IPS DF 19.7 (cell line): ENCODE data around the gene IFNA16.
"Not testable (repeated sequence)": the region's sequence is repeated elsewhere in the genome, so short reads cannot be mapped to it uniquely, and the experiment has no call there.

Experiments
- DNase-seq: peaks from one replicate; pipeline ENCODE4 v3.0.0-alpha.2; 2013; ENCODE audit warnings: low read depth, low spot score

Gene IFNA16

GRCh38 chr9:21217211-21217610 is at the start of gene IFNA16:
Gene IFNA16, minus strand, starts transcription at chr9:21217311. Its CDS starts 6 bp downstream, at chr9:21217305.
- DNase-seq, result not testable (repeated sequence)

GRCh38 chr9:21265421-21266189 is 48.5 kb upstream of the IFNA16 start:
- DNase-seq, result no peak

GRCh38 chr9:21255538-21256212 is 38.6 kb upstream of the IFNA16 start:
- DNase-seq, result no peak

DNA sequence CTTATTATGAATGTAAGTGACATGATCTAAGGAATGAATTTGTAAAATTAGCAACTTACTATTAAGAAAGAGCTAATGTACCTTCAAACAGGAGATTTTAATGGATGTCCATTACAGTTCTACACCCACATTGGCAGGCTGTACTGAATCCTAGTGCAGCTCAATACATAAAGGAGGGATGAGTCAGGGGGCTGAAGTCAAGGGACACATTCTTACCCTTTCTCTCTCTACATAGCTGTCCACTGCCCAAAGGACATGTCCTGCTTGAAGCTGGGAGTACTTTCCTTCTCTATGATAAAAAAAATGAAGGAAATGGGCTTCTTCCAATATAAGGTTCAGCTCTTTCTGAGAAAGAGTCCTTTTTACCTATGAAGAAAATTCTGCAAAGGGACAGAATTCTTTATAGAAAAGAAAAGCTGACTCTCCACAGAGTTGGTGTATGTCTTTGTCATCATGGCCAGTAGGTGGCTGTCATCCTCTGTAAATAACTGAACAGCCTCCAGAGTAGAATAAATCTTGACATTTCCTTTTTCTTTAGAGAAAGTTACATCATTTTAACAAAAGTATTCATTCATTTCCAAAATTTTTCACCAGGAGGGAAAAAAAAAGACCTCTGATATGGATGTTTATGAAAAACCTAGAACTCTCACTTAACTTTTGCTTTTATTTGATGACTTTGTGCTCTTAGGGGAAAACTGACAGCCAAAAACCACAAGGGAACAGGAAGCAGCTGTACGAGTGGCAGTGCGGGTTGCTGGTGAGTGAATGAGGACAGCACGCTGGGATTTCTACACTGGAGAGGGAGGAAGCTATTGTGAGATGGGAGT is 35.8 kb upstream of the IFNA16 start:
- no peak for DNase-seq

DNA sequence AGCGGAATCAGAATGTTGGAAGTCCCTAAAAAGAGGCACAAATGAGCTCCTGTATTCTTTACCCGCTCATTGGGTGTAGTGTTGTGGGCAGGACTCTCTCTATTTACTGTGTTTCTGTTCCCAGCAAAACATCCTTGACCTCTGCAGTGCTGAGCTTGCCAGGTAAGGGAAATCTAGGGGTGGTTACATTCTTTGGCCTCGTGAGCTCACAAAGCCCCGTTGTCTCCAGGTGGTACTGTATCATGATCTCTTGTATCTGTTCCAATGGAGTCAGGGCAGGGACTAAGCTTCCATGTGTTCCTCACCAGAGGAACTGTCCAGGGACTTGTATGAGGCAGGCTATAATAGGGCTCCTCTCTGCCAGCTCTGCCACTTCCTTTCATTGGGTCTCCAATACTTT is 34.5 kb upstream of the IFNA16 start:
- DNase-seq, result no peak

GRCh38 chr9:21251190-21251589 is 34.1 kb upstream of the IFNA16 start:
- no peak for DNase-seq

GRCh38 chr9:21244836-21245235 is 27.7 kb upstream of the IFNA16 start:
- no peak for DNase-seq

GRCh38 chr9:21239911-21240310 is 22.8 kb upstream of the IFNA16 start, which contains the start of gene IFNA14:
Gene IFNA14, minus strand, starts transcription at chr9:21240005. Its CDS starts 70 bp downstream, at chr9:21239935.
- no peak for DNase-seq

- DNase-seq, result not testable (repeated sequence)
Measured at GRCh38 chr9:21236360-21236714, 19.2 kb upstream of the IFNA16 start.

GRCh38 chr9:21235468-21236359 is 18.6 kb upstream of the IFNA16 start:
- not testable (repeated sequence) for DNase-seq

GRCh38 chr9:21234153-21234687 is 17.1 kb upstream of the IFNA16 start:
- no peak for DNase-seq

GRCh38 chr9:21233258-21233657 is 16.1 kb upstream of the IFNA16 start:
- DNase-seq, result no peak

DNA sequence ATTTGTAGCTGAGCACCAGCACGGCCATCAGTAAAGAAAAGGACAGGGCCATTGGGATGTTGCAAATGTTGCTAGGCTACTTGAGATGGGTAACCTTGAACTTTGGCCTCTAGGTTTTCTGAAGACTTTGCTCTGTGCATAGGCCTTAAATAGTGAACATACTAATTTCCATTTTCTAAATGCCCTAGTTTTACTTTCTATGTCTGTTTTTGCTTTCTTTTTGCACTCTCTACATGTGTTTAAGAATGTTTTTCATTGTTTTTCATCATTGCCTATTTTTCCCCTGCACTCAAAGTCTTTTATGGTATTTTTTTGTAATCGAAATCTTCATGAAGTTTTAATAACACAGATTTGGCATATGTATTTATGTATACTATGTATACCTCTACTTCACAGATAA is 11.0 kb upstream of the IFNA16 start, which contains the start of gene IFNA17:
Gene IFNA17 (minus strand): TSS at position 101 of the 400 bp plus-strand sequence. CDS start 49 bp downstream, at position 52.
- DNase-seq, result no peak

DNA sequence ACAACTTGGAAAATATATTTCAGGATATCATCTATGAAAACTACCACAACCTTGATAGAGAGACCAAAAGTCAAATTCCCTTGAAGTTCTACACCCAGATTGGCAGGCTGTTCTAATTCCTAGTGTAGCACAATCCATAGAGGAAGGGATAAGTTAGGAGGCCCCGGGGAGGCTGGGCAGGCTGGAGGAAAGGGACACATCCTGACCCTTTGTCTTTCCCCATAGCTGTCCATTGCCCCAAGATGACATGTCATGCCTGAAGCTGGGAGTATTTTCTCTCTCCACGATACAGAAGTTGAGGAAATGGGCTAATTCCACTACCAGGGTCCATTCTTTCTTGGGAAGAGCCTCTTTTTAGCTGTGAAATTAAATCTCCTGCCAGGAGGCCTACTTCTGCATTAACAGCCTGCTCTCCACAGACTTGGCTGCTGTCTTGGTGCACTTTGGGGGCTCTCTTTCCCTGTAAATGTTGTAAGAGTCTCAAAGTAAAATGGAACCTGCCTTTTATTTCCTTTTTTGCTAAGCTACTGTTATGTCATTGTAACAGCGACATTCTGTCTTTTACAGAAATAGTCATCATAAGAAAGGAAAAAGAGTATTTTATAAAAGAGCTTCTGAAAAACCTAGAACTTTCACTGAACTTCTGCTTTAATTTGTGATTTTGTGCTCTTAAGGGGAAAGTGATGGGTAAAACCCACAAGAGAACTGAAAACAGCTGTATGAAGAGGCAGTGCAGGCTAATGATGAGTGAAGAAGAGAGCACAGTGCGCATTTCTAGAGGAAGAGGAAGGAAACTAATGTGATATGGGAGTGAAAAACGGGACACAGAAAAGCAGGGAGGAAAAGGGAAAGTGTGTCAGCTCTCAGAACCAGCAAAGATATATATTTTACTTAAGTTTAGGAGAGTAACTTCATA is 3.4 kb downstream of the IFNA16 start:
- DNase-seq, result not testable (repeated sequence)

GRCh38 chr9:21212160-21212559 is 5.0 kb downstream of the IFNA16 start:
- DNase-seq, result not testable (repeated sequence)

GRCh38 chr9:21210782-21211181 is 6.3 kb downstream of the IFNA16 start:
- not testable (repeated sequence) for DNase-seq

GRCh38 chr9:21210311-21210710 is 6.8 kb downstream of the IFNA16 start:
- no peak for DNase-seq

DNA sequence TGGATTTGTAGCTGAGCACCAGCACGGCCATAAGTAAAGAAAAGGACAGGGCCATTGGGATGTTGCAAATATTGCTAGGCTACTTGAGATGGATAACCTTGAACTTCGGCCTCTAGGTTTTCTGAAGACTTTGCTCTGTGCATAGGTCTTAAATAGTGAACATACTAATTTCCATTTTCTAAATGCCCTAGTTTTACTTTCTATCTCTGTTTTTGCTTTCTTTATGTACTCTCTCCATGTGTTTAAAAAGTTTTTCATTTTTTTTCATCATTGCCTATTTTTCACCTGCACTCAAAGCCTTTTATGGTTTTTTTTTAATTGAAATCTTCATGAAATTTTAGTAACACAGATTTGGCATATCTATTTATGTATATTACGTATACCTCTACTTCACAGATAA is 10.1 kb downstream of the IFNA16 start, which contains the start of gene IFNA10:
Gene IFNA10 (minus strand): TSS at position 101 of the 400 bp plus-strand sequence. CDS start 46 bp downstream, at position 55.
- not testable (repeated sequence) for DNase-seq

DNA sequence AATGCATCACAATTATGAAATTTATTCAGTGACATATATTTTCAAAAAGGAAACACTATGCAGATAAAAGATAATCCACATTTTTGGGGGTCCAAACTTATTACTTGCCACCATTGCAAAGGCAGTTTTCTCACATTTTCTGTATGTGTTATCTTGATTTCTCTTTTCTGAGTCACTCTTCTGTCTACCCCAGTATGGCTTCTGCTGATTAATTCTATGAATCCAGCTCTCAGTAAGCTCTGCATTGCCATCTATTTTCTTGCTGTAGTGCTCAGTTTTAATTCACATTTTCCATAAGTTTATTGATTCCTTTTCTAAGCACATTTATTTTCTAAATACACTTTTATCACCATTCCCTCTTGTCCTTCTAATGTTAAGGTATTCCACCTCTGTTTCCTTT is 11.9 kb downstream of the IFNA16 start:
- no peak for DNase-seq
